H1 (cell line): ENCODE results near the gene STIM1.
"Not testable (repeated sequence)": the region's sequence is repeated elsewhere in the genome, so short reads cannot be mapped to it uniquely, and the experiment has no call there.

Experiments used
- EGR1 ChIP-seq: IDR thresholded peaks from 2 replicates; pipeline ENCODE4 v1.6.1; 2011; ENCODE audit warnings: low read depth, low read length, borderline replicate concordance
- EZH2 ChIP-seq: fragments of 200-600 bp; sonication (generic); IDR thresholded peaks from 2 replicates; pipeline ENCODE4 v1.7.1; 2012; ENCODE audit warnings: low read depth, mild to moderate bottlenecking, moderate library complexity, low read length, inconsistent platforms; ENCODE audit not compliant: severe bottlenecking
- JUND ChIP-seq: IDR thresholded peaks from 2 replicates; pipeline ENCODE4 v1.6.1; 2011; ENCODE audit warnings: mild to moderate bottlenecking, improper control_type of control experiment, low read length
- POLR2A ChIP-seq, 2 experiments: IDR thresholded peaks; 1 replicate in 1 of 2; 2 replicates in 1 of 2; pipeline ENCODE4 v1.6.1; 2011; ENCODE audit warnings: low read depth in 2 of 2, low read length in 2 of 2, mild to moderate bottlenecking in 2 of 2; ENCODE audit errors: control extremely low read depth in 1 of 2
- SUZ12 ChIP-seq: fragments of 200-600 bp; sonication (generic); IDR thresholded peaks from 2 replicates; pipeline ENCODE4 v1.6.1; 2012; ENCODE audit warnings: mild to moderate bottlenecking, inconsistent platforms, low read length, moderate library complexity, mixed read lengths
- TF ChIP-seq, protein P1 (sequence below), 3 experiments: IDR thresholded peaks; 1 replicate in 2 of 3; 2 replicates in 1 of 3; pipeline versions ENCODE4 v1.5.1 to v1.6.1; 2011; ENCODE audit warnings: low read length in 3 of 3, mild to moderate bottlenecking in 3 of 3, inconsistent platforms in 2 of 3, low read depth in 1 of 3, moderate library complexity in 1 of 3; ENCODE audit not compliant: insufficient read depth in 1 of 3; ENCODE audit errors: control extremely low read depth in 1 of 3
- TF ChIP-seq, protein P2 (sequence below): IDR thresholded peaks from 2 replicates; pipeline ENCODE4 v1.6.1; 2011; ENCODE audit warnings: low read length, improper control_type of control experiment

DNA sequence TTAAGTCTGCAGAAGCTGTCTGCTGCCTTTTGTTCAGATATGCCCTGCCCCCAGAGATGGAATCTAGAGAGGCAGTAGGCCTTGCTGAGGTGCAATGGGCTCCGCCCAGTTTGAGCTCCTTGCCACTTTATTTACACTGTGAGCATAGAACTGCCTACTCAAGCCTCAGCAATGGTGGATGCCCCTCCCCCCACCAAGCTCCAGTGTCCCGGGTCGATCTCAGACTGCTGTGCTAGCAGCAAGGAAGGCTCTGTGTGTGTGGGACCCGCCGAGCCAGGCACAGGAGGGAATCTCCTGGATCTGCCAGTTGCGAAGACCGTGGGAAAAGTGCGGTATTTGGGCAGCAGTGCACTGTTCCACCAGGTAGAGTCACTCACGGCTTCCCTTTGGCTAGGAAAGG is 161.1 kb downstream of the STIM1 start:
- TF ChIP-seq, protein P1, sequence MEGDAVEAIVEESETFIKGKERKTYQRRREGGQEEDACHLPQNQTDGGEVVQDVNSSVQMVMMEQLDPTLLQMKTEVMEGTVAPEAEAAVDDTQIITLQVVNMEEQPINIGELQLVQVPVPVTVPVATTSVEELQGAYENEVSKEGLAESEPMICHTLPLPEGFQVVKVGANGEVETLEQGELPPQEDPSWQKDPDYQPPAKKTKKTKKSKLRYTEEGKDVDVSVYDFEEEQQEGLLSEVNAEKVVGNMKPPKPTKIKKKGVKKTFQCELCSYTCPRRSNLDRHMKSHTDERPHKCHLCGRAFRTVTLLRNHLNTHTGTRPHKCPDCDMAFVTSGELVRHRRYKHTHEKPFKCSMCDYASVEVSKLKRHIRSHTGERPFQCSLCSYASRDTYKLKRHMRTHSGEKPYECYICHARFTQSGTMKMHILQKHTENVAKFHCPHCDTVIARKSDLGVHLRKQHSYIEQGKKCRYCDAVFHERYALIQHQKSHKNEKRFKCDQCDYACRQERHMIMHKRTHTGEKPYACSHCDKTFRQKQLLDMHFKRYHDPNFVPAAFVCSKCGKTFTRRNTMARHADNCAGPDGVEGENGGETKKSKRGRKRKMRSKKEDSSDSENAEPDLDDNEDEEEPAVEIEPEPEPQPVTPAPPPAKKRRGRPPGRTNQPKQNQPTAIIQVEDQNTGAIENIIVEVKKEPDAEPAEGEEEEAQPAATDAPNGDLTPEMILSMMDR (IDR thresholded peaks at IDR 0.05; ENCODE audit: control extremely low read depth in 1 of 3, insufficient read depth in 1 of 3, low read depth in 1 of 3, low read length in 3 of 3): not testable (repeated sequence)
- not testable (repeated sequence) for TF ChIP-seq EZH2; SUZ12; EGR1; POLR2A (IDR thresholded peaks at IDR 0.05; ENCODE audit: control extremely low read depth in 1 of 2, low read depth in 2 of 2, low read length in 2 of 2); JUND
- TF ChIP-seq, protein P2, sequence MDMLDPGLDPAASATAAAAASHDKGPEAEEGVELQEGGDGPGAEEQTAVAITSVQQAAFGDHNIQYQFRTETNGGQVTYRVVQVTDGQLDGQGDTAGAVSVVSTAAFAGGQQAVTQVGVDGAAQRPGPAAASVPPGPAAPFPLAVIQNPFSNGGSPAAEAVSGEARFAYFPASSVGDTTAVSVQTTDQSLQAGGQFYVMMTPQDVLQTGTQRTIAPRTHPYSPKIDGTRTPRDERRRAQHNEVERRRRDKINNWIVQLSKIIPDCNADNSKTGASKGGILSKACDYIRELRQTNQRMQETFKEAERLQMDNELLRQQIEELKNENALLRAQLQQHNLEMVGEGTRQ: not testable (repeated sequence)
